B cell (primary cell): Measurements from ENCODE around the gene HPF1. TPM values are rescaled to one million over a fixed set of nuclear protein-coding genes. Genes with fewer than 3 reads are reported as not detected.

ENCODE experiments used
- ATAC-seq: fragments of 200-7000 bp; cut with Tn5 transposase; one replicate; pipeline ENCODE4 v1.10.0; 2021; ENCODE audit warnings: low read depth, mild to moderate bottlenecking, moderate number of reproducible peaks, moderate library complexity
- CTCF ChIA-PET: fragments of 350-600 bp; sonication (Branson Sonifier 250); formaldehyde crosslinking; loops from one replicate; lab custom pipeline; 2021; ENCODE audit warnings: antibody characterized with exemption, inconsistent platforms; lab: Charles Lee
- POLR2A ChIA-PET: fragments of 350-600 bp; sonication (Branson Sonifier 250); formaldehyde crosslinking; loops from one replicate; lab custom pipeline; 2021; ENCODE audit warnings: antibody characterized with exemption; lab: Charles Lee
- DNase-seq: peaks from one replicate; pipeline ENCODE4 v3.0.0; 2013
- H2AFZ ChIP-seq: 2 replicates; pipeline ENCODE4 v1.6.1; 2012; ENCODE audit warnings: mild to moderate bottlenecking, low read depth, low read length; ENCODE audit not compliant: insufficient read depth, poor library complexity, severe bottlenecking
- H3K27ac ChIP-seq, 2 donors: 1 replicate in 1 of 2; 2 replicates in 1 of 2; pipeline ENCODE4 v1.5.1; 2012 to 2013; ENCODE audit warnings: low read length in 2 of 2, mild to moderate bottlenecking in 2 of 2, moderate library complexity in 1 of 2
- H3K27me3 ChIP-seq, 4 experiments: fragments of 200-600 bp in 1 of 4; sonication (generic) in 1 of 4; replicated peaks in 1 of 4; 1 replicate in 2 of 4; 2 replicates in 2 of 4; pipeline versions ENCODE4 v1.6.1 to v1.7.0; 2013 to 2016; ENCODE audit warnings: low read length in 3 of 4, mild to moderate bottlenecking in 2 of 4, mixed read lengths in 1 of 4, moderate library complexity in 1 of 4; ENCODE audit not compliant: insufficient read depth in 4 of 4, control insufficient read depth in 3 of 4; ENCODE audit errors: control extremely low read depth in 1 of 4
- H3K36me3 ChIP-seq, 2 experiments: replicated peaks in 1 of 2; 1 replicate in 1 of 2; 2 replicates in 1 of 2; pipeline versions ENCODE4 v1.6.1 to v1.7.1; 2013; ENCODE audit warnings: low read length in 1 of 2; ENCODE audit not compliant: insufficient read depth in 2 of 2, control insufficient read depth in 1 of 2; ENCODE audit errors: control extremely low read depth in 1 of 2, extremely low read depth in 1 of 2
- H3K4me1 ChIP-seq, 2 donors: fragments of 200-600 bp in 1 of 2; sonication (generic) in 1 of 2; 1 replicate in 1 of 2; 2 replicates in 1 of 2; pipeline versions ENCODE4 v1.5.1 to v1.6.1; 2013 to 2017; ENCODE audit warnings: low read length in 2 of 2; ENCODE audit not compliant: control insufficient read depth in 2 of 2, insufficient read depth in 2 of 2
- H3K4me2 ChIP-seq: replicated peaks from 2 replicates; pipeline ENCODE3; 2012; ENCODE audit warnings: mild to moderate bottlenecking, low read depth, low read length; ENCODE audit not compliant: poor library complexity, severe bottlenecking
- H3K4me3 ChIP-seq, 5 experiments: fragments of 200-600 bp in 1 of 5; sonication (generic) in 1 of 5; 1 replicate in 3 of 5; 2 replicates in 2 of 5; pipeline versions ENCODE4 v1.5.1 to v1.7.0; 2011 to 2016; ENCODE audit warnings: low read length in 4 of 5, mild to moderate bottlenecking in 4 of 5, low read depth in 2 of 5, control low read depth in 1 of 5, moderate library complexity in 1 of 5; ENCODE audit not compliant: insufficient read depth in 1 of 5; ENCODE audit errors: control extremely low read depth in 1 of 5, extremely low read depth in 1 of 5
- H3K79me2 ChIP-seq: fragments of 200-600 bp; sonication (generic); one replicate; pipeline ENCODE4 v1.6.0; 2016; ENCODE audit warnings: low read length; ENCODE audit not compliant: control insufficient read depth, insufficient read depth
- H3K9ac ChIP-seq: fragments of 200-600 bp; sonication (generic); 2 replicates; pipeline ENCODE4 v1.6.1; 2017; ENCODE audit warnings: mild to moderate bottlenecking, low read length, moderate library complexity
- H3K9me3 ChIP-seq, 3 donors: one replicate each; pipeline versions ENCODE4 v1.6.1 to v1.7.1; 2013; ENCODE audit warnings: low read length in 2 of 3; ENCODE audit not compliant: control insufficient read depth in 2 of 3, insufficient read depth in 1 of 3; ENCODE audit errors: control extremely low read depth in 1 of 3
- H4K20me1 ChIP-seq: 2 replicates; pipeline ENCODE4 v1.6.0; 2012; ENCODE audit warnings: mild to moderate bottlenecking, low read length; ENCODE audit not compliant: insufficient read depth, control insufficient read depth, poor library complexity, severe bottlenecking
- H3K27ac Mint-ChIP-seq: one replicate; pipeline ENCODE4 v1.8.0; 2021; ENCODE audit warnings: mixed read lengths
- H3K27me3 Mint-ChIP-seq: one replicate; pipeline ENCODE4 v1.8.0; 2021; ENCODE audit warnings: mixed read lengths
- H3K4me1 Mint-ChIP-seq: one replicate; pipeline ENCODE4 v1.8.0; 2021; ENCODE audit warnings: mixed read lengths
- H3K4me3 Mint-ChIP-seq: one replicate; pipeline ENCODE4 v1.8.0; 2021; ENCODE audit warnings: mixed read lengths
- H3K9me3 Mint-ChIP-seq: one replicate; pipeline ENCODE4 v1.8.0; 2022; ENCODE audit warnings: mixed read lengths; ENCODE audit not compliant: insufficient read depth
- CTCF ChIP-seq: fragments of 200-600 bp; IDR thresholded peaks from one replicate; pipeline ENCODE4 v1.8.0; 2022; ENCODE audit warnings: antibody characterized with exemption, mild to moderate bottlenecking
- EZH2 ChIP-seq: IDR thresholded peaks from 2 replicates; pipeline ENCODE4 v1.6.1; 2012; ENCODE audit warnings: borderline replicate concordance, low read depth, mild to moderate bottlenecking, moderate library complexity, low read length; ENCODE audit not compliant: insufficient read depth, poor library complexity, severe bottlenecking
- WGBS: methylation state at CpG from one replicate; pipeline ENCODE4 v1.1.5; 2013; ENCODE audit warnings: missing lambda C conversion rate; ENCODE audit not compliant: insufficient coverage; 5-methylcytosine and 5-hydroxymethylcytosine counted together
- intact Hi-C: fragments of 100-400 bp; cut with micrococcal nuclease; formaldehyde crosslinking; loops from one replicate; pipeline ENCODE4 v1.10.0; 2022
- polyA plus RNA-seq: library from polyadenylated mRNA; depleted of rRNA; stranded (reverse); fragments of >200 nt; gene quantifications from 2 replicates; pipeline ENCODE4 v1.2.3, GENCODE V29; 2012
- total RNA-seq, 2 donors: library from RNA; stranded (reverse); fragments of 120-200 nt in 1 of 2; gene quantifications; 1 replicate in 1 of 2; 2 replicates in 1 of 2; pipeline versions ENCODE4 v1.2.3 to v1.2.4, GENCODE V29; 2013 to 2022

The HPF1 gene
- total and polyA plus RNA-seq, 2 donors (not counting 1 experiment from before 2014, with no cell fraction given) = 8.7 to 15.2 TPM

GRCh38 chr4:169689681-169690080, 68.1 kb downstream of the HPF1 start:
- 100% methylated on average over 1 of the region's 1 CpG for WGBS
- intact Hi-C loops = no loop called here
- no peaks in the 10 kb centered on the region for H3K9me3 Mint-ChIP-seq

More at GRCh38 chr4:169689681-169690080, 68.1 kb downstream of the HPF1 start:
- Histone ChIP-seq H3K36me3 (peaks cover 2 to 21% of the 10 kb centered on the region in 2 experiments), H3K27me3 (no peaks in the 10 kb centered on the region), H3K27ac (no peak overlapping the region), H3K4me1 (no peaks in the 10 kb centered on the region), H2AFZ (no peak overlapping the region), H3K9ac (no peak overlapping the region), H4K20me1 (no peaks in the 10 kb centered on the region), H3K4me2 (no peak overlapping the region), H3K4me3 (no peak overlapping the region), H3K9me3 (peaks cover 0 to 2% (median 0%) of the 10 kb centered on the region in 3 donors), H3K79me2 (no peaks in the 10 kb centered on the region)
- POLR2A ChIA-PET = no interaction called here
- DNase-seq = no peak
- CTCF ChIA-PET = interaction anchor here (0.7 to 1.0 kb wide), 2 partner anchors 8 to 14 kb away, joined by 3 read pairs; no protein-coding TSS in a partner anchor
- H3K4me1 Mint-ChIP-seq = no peaks in the 10 kb centered on the region
- no peak for TF ChIP-seq EZH2
- TF ChIP-seq CTCF = no peak
- no peak overlapping the region for H3K27ac Mint-ChIP-seq
- no peaks in the 10 kb centered on the region for H3K27me3 Mint-ChIP-seq
- no peak overlapping the region for H3K4me3 Mint-ChIP-seq
- ATAC-seq = no peak
